ENCODE measurements around the gene ADCY7.

The ADCY7 gene

GRCh38 chr16:50247906-50248608 is 18.3 kb upstream of the ADCY7 start:
- in situ Hi-C loops (cut with MboI; ENCODE audit: low sequenced_read_pairs), result no loop called here

- in situ Hi-C loops (cut with MboI; ENCODE audit: low sequenced_read_pairs), result no loop called here
These were observed 17.5 kb upstream of the ADCY7 start for GRCh38 chr16:50248845-50249244.

GRCh38 chr16:50251375-50252081 is 14.8 kb upstream of the ADCY7 start:
- in situ Hi-C loops (cut with MboI; ENCODE audit: low sequenced_read_pairs), result no loop called here

- in situ Hi-C loops (cut with MboI; ENCODE audit: low sequenced_read_pairs), result no loop called here
These were observed 14.2 kb upstream of the ADCY7 start for GRCh38 chr16:50252082-50252611.

GRCh38 chr16:50252874-50253513 is 13.4 kb upstream of the ADCY7 start:
- in situ Hi-C loops (cut with MboI; ENCODE audit: low sequenced_read_pairs), result no loop called here

GRCh38 chr16:50253514-50253910 is 12.8 kb upstream of the ADCY7 start:
- in situ Hi-C loops (cut with MboI; ENCODE audit: low sequenced_read_pairs), result no loop called here

- in situ Hi-C loops (cut with MboI; ENCODE audit: low sequenced_read_pairs), result no loop called here
These were observed 12.3 kb upstream of the ADCY7 start for GRCh38 chr16:50254072-50254471.

GRCh38 chr16:50255538-50255937 is 10.8 kb upstream of the ADCY7 start:
- in situ Hi-C loops (cut with MboI; ENCODE audit: low sequenced_read_pairs), result no loop called here

GRCh38 chr16:50256604-50257003 is 9.7 kb upstream of the ADCY7 start:
- in situ Hi-C loops (cut with MboI; ENCODE audit: low sequenced_read_pairs), result no loop called here

GRCh38 chr16:50257876-50258275 is 8.5 kb upstream of the ADCY7 start:
- in situ Hi-C loops (cut with MboI; ENCODE audit: low sequenced_read_pairs), result no loop called here

GRCh38 chr16:50259334-50260205 is 6.8 kb upstream of the ADCY7 start:
- in situ Hi-C loops (cut with MboI; ENCODE audit: low sequenced_read_pairs), result no loop called here

- in situ Hi-C loops (cut with MboI; ENCODE audit: low sequenced_read_pairs), result no loop called here
These were observed 5.9 kb upstream of the ADCY7 start for GRCh38 chr16:50260206-50261159.

GRCh38 chr16:50261160-50261706 is 5.1 kb upstream of the ADCY7 start:
- in situ Hi-C loops (cut with MboI; ENCODE audit: low sequenced_read_pairs), result no loop called here

GRCh38 chr16:50261707-50262235 is 4.6 kb upstream of the ADCY7 start:
- in situ Hi-C loops (cut with MboI; ENCODE audit: low sequenced_read_pairs), result no loop called here

- in situ Hi-C loops (cut with MboI; ENCODE audit: low sequenced_read_pairs), result no loop called here
These were observed 3.1 kb upstream of the ADCY7 start for GRCh38 chr16:50263060-50263909.

- in situ Hi-C loops (cut with MboI; ENCODE audit: low sequenced_read_pairs), result no loop called here
These were observed 2.1 kb upstream of the ADCY7 start for GRCh38 chr16:50263940-50264929.

GRCh38 chr16:50265260-50265659 is 1.1 kb upstream of the ADCY7 start:
- in situ Hi-C loops (cut with MboI; ENCODE audit: low sequenced_read_pairs), result no loop called here
